ENCODE data around the gene SMIM44. TPM values are rescaled to one million over a fixed set of nuclear protein-coding genes. Genes with fewer than 3 reads are reported as not detected.

The SMIM44 gene
- total RNA-seq, 1 experiment from 2014 or later, result not detected

DNA sequence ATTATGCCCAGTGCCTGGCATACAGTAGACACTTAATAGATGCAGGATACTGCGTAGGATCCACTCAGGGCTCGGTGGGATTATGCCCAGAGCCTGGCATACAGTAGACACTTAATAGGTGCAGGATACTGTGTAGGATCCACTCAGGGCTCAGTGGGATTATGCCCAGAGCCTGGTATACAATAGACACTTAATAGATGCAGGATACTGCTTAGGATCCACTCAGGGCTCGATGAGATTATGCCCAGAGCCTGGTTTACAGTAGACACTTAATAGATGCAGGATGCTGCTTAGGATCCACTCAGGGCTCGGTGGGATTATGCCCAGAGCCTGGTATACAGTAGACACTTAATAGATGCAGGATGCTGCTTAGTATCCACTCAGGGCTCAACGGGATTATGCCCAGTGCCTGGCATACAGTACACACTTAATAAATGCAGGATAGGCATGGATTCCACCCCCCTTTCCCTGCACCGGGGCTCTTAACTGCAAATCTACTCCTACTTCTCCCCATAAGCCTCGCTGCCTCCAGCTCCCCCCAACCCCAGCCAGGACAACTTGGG, 27.8 kb downstream of the SMIM44 start:
- no TSS peak for BruUV-seq (replicated peaks)
- POLR2A ChIA-PET, result no interaction called here

DNA sequence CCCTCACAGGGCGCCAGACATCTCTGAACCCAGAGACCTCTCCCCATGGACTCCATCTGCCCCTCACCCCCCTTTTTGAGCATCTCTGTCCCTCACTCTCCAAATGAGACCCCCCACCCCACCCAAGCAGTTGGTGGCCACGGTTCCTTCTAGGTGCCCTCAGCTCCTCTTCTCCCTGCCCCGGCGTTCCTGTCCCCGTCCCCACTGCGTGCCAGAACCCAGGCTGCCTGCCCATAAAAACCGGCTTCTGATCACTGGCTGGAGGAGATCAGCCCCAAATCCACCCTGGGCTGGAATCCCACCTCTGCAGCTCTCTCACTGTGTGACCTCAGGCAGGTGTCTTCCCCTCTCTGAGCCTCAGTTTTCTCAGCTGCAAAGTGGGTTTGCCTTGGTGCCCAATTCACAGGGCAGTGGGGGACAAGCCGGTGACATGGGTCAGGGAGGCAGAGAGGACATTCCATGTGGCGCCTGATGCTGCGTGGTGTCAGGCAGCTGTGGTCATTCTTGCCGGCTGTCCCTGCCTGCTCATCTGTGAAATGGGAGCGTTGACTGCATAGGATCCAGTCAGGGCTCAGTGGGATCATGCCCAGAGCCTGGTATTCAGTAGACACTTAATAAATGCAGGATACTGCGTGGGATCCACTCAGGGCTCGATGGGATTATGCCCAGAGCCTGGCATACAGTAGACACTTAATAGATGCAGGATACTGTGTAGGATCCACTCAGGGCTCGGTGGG, 28.4 kb downstream of the SMIM44 start:
- Histone ChIP-seq H3K36me3 (ENCODE audit: control insufficient read depth, insufficient read depth, low read length) (no peaks in the 10 kb centered on the region), H3K4me3 (ENCODE audit: low read depth in 2 of 2, low read length in 2 of 2) (no peak overlapping the region), H3K4me1 (ENCODE audit: control insufficient read depth, insufficient read depth, low read length) (peaks cover 30% of the 10 kb centered on the region), H3K9me3 (ENCODE audit: control insufficient read depth, insufficient read depth, low read depth, low read length) (no peaks in the 10 kb centered on the region), H3K27ac (ENCODE audit: low read length) (no peak overlapping the region), H3K27me3 (ENCODE audit: control insufficient read depth, insufficient read depth, low read length) (no peaks in the 10 kb centered on the region)
- TF ChIP-seq, protein P1, sequence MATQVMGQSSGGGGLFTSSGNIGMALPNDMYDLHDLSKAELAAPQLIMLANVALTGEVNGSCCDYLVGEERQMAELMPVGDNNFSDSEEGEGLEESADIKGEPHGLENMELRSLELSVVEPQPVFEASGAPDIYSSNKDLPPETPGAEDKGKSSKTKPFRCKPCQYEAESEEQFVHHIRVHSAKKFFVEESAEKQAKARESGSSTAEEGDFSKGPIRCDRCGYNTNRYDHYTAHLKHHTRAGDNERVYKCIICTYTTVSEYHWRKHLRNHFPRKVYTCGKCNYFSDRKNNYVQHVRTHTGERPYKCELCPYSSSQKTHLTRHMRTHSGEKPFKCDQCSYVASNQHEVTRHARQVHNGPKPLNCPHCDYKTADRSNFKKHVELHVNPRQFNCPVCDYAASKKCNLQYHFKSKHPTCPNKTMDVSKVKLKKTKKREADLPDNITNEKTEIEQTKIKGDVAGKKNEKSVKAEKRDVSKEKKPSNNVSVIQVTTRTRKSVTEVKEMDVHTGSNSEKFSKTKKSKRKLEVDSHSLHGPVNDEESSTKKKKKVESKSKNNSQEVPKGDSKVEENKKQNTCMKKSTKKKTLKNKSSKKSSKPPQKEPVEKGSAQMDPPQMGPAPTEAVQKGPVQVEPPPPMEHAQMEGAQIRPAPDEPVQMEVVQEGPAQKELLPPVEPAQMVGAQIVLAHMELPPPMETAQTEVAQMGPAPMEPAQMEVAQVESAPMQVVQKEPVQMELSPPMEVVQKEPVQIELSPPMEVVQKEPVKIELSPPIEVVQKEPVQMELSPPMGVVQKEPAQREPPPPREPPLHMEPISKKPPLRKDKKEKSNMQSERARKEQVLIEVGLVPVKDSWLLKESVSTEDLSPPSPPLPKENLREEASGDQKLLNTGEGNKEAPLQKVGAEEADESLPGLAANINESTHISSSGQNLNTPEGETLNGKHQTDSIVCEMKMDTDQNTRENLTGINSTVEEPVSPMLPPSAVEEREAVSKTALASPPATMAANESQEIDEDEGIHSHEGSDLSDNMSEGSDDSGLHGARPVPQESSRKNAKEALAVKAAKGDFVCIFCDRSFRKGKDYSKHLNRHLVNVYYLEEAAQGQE (IDR thresholded peaks at IDR 0.05; ENCODE audit: insufficient read depth in 1 of 2, low read depth in 2 of 2, low read length in 1 of 2), result no peak
- TF ChIP-seq POLR2AphosphoS5 (IDR thresholded peaks at IDR 0.05; ENCODE audit: low read depth, low read length) (no peak), SIN3A (IDR thresholded peaks at IDR 0.05; ENCODE audit: borderline replicate concordance, insufficient read depth, low read depth, low read length) (no peak), TCF7L2 (IDR thresholded peaks at IDR 0.05; ENCODE audit: low read depth, low read length) (no peak)
- TF ChIP-seq, protein P2, sequence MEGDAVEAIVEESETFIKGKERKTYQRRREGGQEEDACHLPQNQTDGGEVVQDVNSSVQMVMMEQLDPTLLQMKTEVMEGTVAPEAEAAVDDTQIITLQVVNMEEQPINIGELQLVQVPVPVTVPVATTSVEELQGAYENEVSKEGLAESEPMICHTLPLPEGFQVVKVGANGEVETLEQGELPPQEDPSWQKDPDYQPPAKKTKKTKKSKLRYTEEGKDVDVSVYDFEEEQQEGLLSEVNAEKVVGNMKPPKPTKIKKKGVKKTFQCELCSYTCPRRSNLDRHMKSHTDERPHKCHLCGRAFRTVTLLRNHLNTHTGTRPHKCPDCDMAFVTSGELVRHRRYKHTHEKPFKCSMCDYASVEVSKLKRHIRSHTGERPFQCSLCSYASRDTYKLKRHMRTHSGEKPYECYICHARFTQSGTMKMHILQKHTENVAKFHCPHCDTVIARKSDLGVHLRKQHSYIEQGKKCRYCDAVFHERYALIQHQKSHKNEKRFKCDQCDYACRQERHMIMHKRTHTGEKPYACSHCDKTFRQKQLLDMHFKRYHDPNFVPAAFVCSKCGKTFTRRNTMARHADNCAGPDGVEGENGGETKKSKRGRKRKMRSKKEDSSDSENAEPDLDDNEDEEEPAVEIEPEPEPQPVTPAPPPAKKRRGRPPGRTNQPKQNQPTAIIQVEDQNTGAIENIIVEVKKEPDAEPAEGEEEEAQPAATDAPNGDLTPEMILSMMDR (IDR thresholded peaks at IDR 0.05), result no peak
- ATAC-seq (no peak), DNase-seq (ENCODE audit: low read depth, low spot score) (no peak)
- in situ Hi-C loops (cut with HindIII; ENCODE audit: low pct_unique_long_range_greater_than_20kb, low sequenced_read_pairs) (no loop called here), intact Hi-C loops (cut with micrococcal nuclease; ENCODE audit: unreplicated experiment) (no loop called here)
- ChIA-PET POLR2A (no interaction called here), CTCF (interaction anchor here (0.7 kb wide), 1 partner anchor 16 kb away, joined by 3 read pairs; no protein-coding TSS in a partner anchor)
- BruUV-seq (replicated peaks), result no TSS peak

More for the DNA sequence above, 27.8 kb downstream of the SMIM44 start:
- no peak overlapping the region for H3K4me3 ChIP-seq (ENCODE audit: low read depth in 2 of 2, low read length in 2 of 2)
- no peak for ATAC-seq
- TF ChIP-seq, protein P1 (IDR thresholded peaks at IDR 0.05; ENCODE audit: insufficient read depth in 1 of 2, low read depth in 2 of 2, low read length in 1 of 2), result no peak
- TF ChIP-seq TCF7L2 (IDR thresholded peaks at IDR 0.05; ENCODE audit: low read depth, low read length), result no peak
- no peak for TF ChIP-seq POLR2AphosphoS5 (IDR thresholded peaks at IDR 0.05; ENCODE audit: low read depth, low read length)
- TF ChIP-seq, protein P2 (IDR thresholded peaks at IDR 0.05), result no peak
- TF ChIP-seq SIN3A (IDR thresholded peaks at IDR 0.05; ENCODE audit: borderline replicate concordance, insufficient read depth, low read depth, low read length), result no peak
- peaks cover 30% of the 10 kb centered on the region for H3K4me1 ChIP-seq (ENCODE audit: control insufficient read depth, insufficient read depth, low read length)
- no peaks in the 10 kb centered on the region for H3K27me3 ChIP-seq (ENCODE audit: control insufficient read depth, insufficient read depth, low read length)
- no peak overlapping the region for H3K27ac ChIP-seq (ENCODE audit: low read length)
- H3K9me3 ChIP-seq (ENCODE audit: control insufficient read depth, insufficient read depth, low read depth, low read length), result no peaks in the 10 kb centered on the region
- in situ Hi-C loops (cut with HindIII; ENCODE audit: low pct_unique_long_range_greater_than_20kb, low sequenced_read_pairs) (no loop called here), intact Hi-C loops (cut with micrococcal nuclease; ENCODE audit: unreplicated experiment) (no loop called here)
- no peak for DNase-seq (ENCODE audit: low read depth, low spot score)
- H3K36me3 ChIP-seq (ENCODE audit: control insufficient read depth, insufficient read depth, low read length), result no peaks in the 10 kb centered on the region
- CTCF ChIA-PET, result no interaction called here

All from Panc1 (cell line).